GM19372 (cell line): ENCODE measurements around the gene NOS3.
"Not testable (repeated sequence)": the region's sequence is repeated elsewhere in the genome, so short reads cannot be mapped to it uniquely, and the experiment has no call there.

Source experiments
- ATAC-seq: cut with Tn5 transposase; IDR thresholded peaks from one replicate; pipeline ENCODE4 v1.9.1; 2021; ENCODE audit warnings: mild to moderate bottlenecking, low read depth, moderate library complexity; ENCODE audit not compliant: unreplicated experiment

The NOS3 gene

GRCh38 chr7:151013733-151014497 is 23.1 kb downstream of the NOS3 start:
- ATAC-seq, result peak; percentile 52

DNA sequence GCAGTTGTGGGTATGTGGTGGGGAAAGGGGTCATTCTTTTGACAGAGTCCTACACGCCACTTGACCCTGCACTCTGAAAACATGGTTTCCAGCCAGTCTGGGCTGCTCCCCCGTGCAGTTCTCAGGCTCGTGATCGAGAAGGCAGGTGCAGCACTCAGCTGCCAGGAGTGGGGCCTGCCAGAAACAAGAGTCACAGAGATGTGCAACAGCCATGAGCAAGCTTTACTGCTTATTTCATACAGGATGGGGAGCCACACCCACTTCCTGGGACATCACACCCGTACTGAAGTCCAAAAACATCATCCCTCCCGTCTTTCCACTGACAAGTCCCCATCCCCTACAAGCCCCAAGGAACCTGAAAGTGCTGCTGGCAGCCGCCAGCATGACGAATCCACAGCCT is 24.1 kb downstream of the NOS3 start:
- no peak for ATAC-seq

GRCh38 chr7:151015967-151016366 is 25.1 kb downstream of the NOS3 start:
- no peak for ATAC-seq

DNA sequence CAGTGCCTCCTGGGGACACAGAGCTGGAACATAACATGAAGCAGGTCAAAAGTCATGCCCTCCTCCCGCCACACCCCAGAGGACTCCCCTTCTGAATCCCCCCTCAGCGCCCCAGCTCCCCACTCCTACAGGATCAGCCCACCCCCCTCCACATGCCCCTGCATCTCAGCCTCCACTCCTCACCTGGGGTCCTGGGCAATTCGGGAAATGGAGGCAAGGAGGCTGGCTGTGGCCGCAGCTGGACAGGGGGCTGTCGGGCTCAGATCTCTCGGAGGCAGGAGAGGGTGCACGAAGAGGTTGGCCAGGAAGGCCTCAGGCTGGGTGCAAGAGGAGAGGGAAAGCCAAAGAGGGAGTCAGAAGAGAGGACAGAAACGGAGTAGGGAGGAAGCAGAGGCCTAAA is 25.7 kb downstream of the NOS3 start:
- no peak for ATAC-seq

- ATAC-seq, result no peak
Observed at GRCh38 chr7:151016942-151017341, 26.1 kb downstream of the NOS3 start.

DNA sequence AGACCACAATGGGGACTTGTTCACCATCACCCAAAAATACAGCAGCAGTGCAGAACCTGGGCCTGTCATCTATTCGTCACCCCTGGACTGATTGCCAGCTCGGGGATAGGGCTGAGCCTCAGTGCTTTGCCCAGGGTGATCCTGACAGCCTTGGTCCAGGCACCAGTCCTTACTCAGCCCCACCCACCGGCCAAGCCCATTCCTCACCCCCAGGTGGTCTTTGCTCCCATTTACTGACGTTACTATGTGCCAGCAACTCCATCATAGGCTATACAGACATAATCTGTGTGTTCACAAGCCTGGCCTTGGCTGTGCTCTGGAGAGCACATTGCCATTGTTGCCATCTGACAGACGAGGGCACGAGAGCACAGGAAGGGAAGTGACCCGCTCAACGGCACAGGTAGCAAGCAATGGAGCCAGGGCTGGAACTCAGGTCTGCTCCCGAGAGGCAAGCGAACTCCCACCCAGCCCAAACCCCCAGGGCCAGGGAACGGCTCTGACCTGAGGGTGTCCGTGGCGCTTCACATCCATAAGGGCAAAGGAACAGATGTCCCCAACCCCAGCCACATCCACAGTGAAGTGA is 26.6 kb downstream of the NOS3 start:
- ATAC-seq, result no peak

DNA sequence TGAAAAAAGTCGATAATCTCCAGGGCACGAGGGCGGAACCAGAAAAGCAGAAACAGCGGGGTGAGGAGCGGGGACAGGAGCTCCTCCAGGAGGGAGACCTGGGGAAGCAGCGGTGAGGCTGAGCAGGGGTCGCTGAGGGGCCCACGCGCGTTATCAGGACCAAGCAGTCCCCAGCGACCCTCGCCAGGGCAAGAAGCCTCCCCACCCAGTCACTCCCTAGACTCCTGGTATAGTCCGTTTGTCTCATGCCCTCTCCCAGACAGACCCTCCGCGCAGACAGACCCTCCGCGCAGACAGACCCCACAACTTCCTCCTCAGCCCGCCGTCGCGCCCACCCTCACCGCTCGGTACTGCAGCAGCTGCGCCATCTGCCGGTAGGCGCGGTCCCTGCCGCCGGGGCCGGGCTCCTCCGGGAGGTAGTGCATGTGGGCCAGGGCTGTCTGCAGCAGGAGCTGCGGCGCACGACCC is 27.2 kb downstream of the NOS3 start:
- peak; percentile 60 for ATAC-seq

DNA sequence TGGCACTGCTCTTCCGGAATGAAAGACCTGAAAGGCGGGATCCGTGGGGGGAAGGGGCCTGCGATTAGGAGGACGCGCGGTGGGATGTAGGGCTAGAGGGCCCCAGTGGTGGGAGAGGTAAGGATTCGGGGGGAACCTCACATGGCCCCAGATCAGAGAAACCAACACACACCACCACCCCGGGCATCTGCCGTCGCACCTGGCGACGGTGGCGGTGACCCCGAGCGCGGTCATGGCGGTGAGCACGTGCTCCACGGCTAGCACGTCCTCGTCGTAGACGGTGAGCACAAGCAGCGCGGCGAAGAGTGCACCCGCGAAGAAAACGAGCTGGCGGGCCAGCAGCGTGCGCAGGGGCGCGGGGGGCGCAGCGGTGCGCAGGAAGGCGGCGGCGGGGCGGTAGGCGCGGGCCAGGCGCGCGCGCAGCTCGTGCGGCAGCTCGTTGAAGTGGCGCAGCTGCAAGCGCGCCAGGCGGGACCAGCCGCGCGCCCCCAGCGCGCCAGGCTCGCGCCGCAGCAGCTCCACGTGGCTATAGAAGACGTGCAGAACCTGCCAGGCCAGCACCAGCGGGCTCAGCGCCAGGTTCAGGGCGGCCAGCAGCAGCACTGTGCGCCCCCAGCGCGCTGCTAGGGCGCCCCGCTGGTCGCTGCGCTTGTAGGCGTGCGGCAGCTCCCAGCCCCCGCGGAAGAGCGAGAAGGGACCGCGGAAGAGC is 27.8 kb downstream of the NOS3 start:
- no peak for ATAC-seq

DNA sequence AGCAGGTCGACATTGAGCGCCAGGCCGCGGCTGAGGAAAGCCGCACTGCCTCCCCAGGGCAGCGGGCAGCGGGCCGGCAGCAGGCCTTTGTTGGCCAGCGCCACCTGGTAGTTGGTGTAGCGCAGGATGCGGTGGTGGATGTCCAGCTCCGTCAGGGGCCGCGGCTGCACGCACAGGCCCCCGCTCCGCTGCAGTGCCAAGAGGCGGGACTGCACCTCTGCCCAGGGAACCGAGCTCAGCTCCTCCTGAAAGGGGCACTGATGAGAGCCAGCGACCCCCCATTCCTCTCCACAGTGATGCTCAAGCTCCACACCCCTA is 28.3 kb downstream of the NOS3 start:
- ATAC-seq, result no peak

GRCh38 chr7:151020231-151020630 is 29.4 kb downstream of the NOS3 start:
- no peak for ATAC-seq

GRCh38 chr7:151023232-151023631 is 32.4 kb downstream of the NOS3 start:
- no peak for ATAC-seq

DNA sequence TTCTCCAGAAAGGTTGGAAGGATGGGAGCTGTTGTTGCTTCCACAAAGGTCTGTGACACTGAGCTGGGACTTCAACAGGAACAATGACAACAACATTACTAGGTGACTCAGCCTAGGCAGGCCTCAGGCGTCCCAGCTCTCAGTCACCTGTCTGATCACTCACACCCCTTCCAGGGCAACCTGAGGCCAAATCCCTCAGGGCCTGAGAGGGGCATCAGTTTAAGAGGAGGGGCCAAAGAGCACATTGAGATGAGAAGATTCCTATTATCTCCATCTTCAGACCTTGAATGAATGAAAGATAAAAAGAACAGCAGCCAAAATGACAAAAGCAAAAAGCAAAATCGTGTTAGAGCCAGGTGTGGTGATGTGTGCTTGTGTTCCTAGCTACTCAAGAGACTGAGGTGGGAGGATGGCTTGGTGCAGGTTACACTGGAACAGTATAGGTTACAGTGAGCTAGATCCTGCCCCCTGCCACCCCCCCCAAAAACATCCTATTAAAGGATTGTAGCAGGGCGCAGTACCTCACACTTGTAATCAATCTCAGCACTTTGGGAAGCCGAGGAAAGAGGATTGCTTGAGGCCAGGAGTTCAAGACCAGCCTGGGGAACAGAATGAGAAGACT is 33.7 kb downstream of the NOS3 start, which contains the start of gene ATG9B:
Gene ATG9B, minus strand, starts transcription at position 60 of the 622 bp plus-strand sequence. CDS start 71 bp downstream, outside the sequence.
- no peak for ATAC-seq

DNA sequence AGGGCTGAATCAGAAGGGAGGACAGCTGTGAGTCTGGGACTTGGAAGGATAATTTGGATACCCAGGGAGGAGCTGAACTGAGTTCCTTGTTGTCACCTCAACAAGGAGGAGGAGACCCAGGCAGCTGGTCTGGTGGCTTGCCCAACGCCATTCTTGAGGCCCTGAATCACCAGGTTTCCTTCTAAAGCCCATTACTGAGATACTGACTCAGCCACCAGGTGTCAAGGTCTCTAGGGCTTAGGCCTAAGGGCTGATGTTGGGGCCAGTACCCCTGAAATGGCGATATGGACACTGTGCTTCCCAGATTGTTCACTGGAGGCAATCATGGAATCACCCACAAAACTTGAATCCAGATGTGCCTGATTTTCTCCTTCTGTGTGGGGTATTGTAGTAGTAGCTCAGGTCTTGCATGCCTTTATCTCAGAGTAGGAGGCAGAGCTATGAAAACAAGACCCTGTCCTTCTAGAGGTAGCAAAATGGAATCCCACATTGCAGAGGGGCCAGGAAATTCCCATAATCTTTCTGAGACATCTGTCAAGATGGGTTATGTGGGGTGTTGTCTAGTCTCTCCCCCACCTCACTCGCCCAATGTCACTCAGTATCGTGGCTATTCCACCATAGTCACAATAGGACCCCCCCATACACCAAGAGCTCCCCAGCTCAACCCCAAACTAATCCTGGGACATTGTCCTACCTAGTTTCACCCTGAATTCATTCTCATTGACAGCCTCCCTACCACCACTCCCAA is 35.3 kb downstream of the NOS3 start:
- no peak for ATAC-seq

DNA sequence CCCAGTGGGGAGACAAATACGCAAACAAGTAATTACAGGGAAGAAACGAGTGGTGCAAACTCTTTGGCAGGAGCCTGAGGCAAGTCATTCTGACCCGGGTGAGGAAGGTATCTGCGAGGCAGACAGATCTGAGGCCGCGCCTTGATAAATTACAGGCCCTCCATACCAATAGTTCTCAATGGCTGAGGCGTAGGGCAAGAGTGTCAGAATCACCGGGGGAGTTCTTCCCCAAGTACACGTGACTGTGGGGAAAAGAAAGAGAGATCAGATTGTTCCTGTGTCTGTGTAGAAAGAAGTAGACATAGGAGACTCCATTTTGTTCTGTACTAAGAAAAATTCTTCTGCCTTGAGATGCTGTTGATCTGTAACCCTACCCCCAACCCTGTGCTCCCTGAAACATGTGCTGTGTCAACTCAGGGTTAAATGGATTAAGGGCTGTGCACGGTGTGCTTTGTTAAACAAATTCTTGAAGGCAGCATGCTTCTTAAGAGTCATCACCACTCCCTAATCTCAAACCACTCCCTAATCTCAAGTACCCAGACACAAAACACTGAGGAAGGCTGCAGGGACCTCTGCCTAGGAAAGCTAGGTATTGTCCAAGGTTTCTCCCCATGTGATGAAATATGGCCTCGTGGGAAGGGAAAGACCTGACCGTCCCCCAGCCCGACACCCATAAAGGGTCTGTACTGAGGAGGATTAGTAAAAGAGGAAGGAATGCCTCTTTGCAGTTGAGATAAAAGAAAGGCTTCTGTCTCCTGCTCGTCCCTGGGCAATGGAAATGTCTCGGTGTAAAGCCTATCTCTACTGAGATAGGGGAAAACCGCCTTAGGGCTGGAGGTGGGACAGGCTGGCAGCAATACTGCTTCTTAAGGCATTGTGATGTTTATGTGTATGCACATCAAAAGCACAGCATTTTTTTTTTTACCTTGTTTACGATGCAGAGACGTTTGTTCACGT is 36.2 kb downstream of the NOS3 start:
- ATAC-seq, result not testable (repeated sequence)

- not testable (repeated sequence) for ATAC-seq
Observed at GRCh38 chr7:151027728-151028130, 36.9 kb downstream of the NOS3 start.

DNA sequence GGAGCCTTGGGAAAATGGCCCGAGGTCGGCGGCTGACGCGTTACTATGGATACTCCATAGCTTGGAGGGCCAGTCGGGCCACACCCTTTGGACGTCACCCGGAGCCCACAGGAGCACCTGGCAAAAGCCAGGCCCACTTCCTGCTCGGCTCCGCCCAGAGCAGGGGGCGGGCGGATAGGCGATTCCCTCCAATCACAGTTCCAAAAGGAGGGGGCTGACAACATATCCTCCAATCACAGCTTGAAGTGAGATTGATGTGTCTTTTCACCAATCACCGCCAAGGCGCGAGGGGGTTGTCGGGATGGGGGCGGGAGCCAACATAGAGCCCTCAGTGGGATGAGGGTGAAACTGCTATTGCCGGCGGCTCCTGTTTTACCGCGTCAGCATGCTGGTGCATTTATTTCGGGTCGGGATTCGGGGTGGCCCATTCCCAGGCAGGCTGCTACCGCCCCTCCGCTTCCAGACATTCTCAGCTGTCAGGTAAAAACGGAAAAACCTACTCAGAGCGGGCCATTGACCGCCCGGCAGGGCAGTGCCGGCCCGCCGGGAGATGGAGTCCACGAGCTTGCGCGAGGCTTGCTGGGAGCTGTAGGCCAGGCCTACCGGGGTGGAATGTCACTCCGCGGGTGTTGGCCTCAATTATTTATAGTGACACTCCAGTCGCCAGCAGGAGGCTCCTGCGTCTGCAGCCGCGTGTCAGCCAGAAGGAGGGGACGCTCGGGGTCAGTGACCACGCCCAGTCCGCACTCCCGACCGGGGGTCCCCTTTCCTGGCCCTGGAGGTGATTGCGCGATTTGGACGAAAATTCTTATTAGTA is 37.5 kb downstream of the NOS3 start, which contains the start of gene ABCB8:
Gene ABCB8, plus strand, starts transcription at position 320 of the 817 bp plus-strand sequence. Its CDS starts 66 bp downstream, at position 386.
- ATAC-seq, result peak; percentile 93

- no peak for ATAC-seq
Observed at GRCh38 chr7:151028948-151029501, 38.2 kb downstream of the NOS3 start.

- no peak for ATAC-seq
Observed at GRCh38 chr7:151031011-151031410, 40.2 kb downstream of the NOS3 start.
